Measurements from ENCODE around the gene PEX14.
A peak's percentile ranks its signal among the peaks of the same experiment; 100 is the strongest.
"Not testable (repeated sequence)": the region's sequence is repeated elsewhere in the genome, so short reads cannot be mapped to it uniquely, and the experiment has no call there.

Gene PEX14

DNA sequence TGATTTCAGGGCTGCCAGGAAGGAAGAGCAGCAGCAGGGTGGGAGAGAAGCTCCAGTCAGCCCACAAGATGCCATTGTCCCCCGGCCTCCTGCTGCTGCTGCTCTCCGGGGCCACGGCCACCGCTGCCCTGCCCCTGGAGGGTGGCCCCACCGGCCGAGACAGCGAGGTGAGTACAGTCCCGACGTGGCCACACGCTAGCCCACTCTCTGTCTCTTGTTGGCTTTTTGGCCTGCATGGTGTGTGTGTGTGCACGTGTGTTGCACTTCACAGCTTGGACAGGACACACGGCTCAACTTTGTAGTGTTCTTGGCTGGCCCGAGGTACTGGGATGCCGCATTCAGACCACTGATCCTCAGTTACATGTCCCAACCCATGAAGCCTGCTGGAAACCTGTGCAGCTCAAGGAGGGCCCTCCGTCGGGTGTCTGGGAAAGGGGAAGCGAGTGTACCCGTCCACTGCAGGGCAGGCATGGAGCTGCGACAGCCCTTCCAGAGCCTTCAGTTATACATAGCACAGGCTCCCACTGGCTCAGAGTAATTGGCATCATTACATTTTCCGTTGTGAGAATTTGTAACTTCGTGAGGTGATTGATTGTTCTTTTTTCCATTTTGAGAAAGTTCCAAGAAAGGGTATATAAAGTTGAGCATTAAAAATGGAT lies 24.5 kb upstream of the PEX14 start:
- DNase-seq (ENCODE audit: low spot score), result no peak

DNA sequence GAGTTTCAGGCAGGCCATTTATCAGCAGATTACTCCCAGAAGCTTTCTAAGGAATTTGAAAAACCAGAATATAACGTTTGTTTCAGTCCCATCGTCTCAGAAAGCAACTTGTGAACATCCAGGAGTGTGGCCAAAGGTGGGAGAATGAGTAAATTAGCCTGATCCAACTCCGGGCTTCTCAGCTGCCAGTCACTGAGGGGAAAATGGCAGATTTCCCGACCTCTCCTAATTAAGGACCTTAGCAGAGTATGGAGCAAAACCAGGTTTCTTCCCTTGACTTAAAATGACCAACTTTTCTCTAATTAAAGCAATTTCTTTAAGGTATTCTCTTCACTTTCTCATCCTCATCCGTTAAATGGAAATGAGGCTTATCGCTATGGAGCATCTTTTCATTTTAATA lies 23.9 kb upstream of the PEX14 start:
- DNase-seq (ENCODE audit: low spot score), result no peak

DNA sequence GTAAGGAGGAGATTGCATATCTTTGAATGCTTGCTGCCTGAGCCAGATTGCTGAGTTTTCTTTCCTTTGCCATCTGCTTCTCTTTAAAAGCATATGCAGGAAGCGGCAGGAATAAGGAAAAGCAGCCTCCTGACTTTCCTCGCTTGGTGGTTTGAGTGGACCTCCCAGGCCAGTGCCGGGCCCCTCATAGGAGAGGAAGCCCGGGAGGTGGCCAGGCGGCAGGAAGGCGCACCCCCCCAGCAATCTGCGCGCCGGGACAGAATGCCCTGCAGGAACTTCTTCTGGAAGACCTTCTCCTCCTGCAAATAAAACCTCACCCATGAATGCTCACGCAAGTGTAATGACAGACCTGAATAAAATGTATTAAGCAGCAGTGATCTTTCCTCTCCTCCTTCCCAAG lies 23.5 kb upstream of the PEX14 start:
- no peak for DNase-seq (ENCODE audit: low spot score)

DNA sequence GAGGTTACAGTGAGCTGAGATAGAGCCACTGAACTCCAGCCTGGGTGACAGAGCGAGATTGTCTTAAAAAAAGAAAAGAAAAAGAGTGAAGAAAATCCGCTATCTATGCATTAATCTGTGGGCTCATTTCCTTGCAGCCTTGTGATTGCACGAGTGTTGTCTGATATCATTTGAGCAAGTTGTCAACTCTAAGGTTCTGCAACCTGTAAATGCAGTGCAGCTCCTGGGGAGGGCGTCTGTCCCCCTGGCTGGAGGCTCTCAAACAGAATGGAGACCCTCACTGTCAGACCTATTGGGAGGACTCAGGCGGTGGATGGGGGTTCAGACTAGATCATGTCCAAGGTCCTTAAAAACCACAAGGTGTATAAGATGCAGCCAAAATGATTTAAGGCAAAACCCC lies 18.7 kb upstream of the PEX14 start:
- DNase-seq (ENCODE audit: low spot score), result no peak

DNA sequence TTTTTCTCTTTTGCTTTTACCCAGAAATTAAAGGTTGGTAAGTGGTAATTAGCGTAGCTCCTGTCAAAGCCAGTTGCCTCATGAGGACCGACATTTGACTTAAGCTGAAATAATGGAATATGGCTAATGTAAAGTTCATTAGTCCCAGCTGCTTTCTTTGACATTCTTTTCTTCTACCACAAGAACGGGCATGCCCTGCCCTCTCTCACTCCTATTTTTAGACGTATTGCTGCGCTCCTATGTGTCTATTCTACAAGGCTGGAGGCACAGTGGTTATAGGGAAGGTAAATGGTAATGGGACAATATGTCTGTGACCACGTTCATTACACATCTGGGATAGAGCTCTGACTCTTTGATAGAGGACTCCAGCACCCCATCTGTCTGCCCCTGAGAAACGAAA lies 18.1 kb upstream of the PEX14 start:
- DNase-seq (ENCODE audit: low spot score), result no peak

DNA sequence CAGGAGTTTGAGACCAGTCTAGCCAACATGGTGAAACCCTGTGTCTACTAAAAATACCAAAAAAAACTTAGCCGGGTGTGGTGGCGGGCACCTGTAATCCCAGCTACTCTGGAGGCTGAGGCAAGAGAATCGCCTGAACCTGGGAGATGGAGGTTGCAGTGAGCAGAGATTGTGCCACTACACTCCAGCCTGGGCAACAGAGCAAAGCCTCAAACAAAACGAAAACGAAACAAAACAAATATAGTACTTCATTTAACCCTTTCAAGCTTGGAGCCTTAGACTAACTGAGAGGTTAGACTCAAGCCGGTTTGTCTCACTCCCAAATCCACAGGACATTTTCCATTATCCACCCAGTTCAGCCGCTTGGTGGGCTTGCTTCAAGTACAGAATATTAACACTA lies 17.3 kb upstream of the PEX14 start:
- DNase-seq (ENCODE audit: low spot score), result not testable (repeated sequence)

DNA sequence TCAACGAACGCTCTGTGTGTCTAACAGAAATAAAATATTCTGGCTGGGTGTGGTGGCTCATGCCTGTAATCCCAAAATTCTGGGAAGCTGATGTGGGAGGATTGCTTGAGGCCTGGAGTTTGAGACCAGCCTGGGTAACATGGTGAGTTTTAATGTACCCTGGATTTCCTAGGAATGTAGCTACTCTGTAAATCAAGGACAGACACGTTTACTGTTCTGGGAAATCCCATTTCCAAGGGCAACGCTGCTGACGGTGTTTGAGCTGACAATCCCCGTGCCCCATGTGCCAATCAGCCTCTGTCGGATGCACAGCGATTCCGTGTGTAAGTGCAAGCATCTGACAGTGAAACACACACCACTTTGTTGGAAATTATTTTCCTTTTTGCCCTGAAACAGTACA lies 16.9 kb upstream of the PEX14 start:
- DNase-seq (ENCODE audit: low spot score), result no peak

DNA sequence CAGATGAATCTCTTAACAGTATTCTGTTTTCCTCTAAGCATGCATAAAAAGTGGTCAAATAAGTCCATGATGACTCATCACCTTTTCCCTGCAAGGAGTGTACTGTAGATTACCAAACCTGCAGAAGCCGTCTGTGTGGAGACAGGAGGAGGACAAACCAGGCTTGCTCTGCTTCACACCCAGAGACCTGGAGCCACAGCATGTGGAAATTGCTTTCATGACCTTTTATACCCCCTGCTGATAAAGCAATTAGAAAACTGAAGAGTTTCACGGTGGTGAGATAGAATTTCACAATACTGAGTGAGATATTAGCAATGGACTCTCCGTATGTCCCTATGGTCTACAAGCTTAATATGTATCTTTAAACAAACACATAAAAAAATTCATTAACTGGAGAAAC lies 15.6 kb upstream of the PEX14 start:
- no peak for DNase-seq (ENCODE audit: low spot score)

DNA sequence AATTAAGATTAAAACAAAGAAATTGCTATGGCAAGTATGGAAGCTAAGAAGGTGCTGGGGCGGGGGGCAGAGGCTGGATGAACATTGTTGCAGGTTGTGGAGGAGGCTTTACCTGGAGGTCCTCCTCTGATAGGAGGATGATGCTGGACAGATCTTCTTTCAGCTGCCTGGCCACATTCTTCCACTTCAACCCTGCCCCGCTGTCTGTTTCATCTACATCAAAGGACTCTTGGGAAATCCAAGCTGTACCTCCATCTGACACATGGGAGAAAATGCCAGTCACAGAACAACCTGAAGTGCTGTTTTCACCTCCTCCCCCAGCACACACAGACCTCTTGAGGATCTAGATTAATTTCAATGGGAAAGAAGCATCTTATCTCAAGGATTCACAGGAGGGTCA lies 7.7 kb upstream of the PEX14 start:
- DNase-seq (ENCODE audit: low spot score), result no peak

DNA sequence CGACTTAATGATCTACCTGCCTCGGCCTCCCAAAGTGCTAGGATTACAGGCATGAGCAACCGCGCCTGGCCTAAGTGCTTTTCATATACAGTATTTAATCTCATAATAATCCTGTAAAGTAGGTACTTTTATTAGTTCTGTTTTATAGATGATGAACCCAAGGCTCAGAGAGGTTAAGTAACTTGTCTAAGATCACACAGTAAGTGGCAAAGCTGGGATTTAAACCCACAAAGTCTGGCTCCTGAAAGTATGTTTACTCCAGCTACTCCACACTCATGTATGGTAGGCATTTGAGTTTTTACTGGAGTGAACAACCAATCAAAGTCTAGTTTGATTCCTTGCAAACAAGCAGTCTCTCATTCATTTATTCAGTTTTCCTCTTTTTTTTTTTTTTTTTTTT lies 4.7 kb upstream of the PEX14 start:
- DNase-seq (ENCODE audit: low spot score), result no peak

DNA sequence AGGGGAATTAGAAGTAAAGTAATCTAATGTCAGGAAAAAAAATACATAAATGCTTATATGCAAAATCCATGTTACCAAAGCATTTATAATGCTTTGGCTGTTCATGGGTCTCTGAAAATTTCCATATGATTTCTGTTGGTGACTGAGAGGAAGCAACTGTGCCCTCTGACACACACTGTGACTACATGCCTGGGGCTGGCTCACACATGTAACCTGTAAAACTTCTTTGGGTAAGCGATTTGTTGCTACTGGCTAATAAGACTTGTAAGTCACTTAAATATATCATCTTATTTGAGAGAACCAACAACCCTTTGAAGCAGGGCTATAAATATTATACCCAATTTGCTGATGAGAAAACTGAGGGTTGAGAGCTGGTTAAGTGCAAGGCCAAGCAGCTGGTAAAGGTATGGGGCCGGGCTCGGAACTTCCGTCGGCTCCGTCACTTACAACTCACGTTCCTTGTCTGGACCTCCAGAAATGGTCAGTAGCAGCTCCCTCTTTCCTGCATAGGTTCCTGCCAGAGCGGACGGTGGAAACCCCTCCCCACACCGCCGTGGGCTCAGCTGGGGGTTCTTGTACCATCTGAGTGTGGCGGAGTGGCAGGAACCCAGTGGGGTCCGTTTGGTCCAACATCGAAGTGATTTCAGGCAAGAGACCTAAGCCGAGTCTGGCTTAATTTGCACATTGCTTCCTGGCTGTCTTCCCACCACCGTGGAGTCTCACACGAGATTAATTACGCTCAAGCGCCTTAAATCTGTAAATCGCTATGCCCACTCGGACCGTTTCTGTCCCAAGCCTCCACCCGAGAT lies 3.1 kb upstream of the PEX14 start:
- DNase-seq (ENCODE audit: low spot score), result no peak

DNA sequence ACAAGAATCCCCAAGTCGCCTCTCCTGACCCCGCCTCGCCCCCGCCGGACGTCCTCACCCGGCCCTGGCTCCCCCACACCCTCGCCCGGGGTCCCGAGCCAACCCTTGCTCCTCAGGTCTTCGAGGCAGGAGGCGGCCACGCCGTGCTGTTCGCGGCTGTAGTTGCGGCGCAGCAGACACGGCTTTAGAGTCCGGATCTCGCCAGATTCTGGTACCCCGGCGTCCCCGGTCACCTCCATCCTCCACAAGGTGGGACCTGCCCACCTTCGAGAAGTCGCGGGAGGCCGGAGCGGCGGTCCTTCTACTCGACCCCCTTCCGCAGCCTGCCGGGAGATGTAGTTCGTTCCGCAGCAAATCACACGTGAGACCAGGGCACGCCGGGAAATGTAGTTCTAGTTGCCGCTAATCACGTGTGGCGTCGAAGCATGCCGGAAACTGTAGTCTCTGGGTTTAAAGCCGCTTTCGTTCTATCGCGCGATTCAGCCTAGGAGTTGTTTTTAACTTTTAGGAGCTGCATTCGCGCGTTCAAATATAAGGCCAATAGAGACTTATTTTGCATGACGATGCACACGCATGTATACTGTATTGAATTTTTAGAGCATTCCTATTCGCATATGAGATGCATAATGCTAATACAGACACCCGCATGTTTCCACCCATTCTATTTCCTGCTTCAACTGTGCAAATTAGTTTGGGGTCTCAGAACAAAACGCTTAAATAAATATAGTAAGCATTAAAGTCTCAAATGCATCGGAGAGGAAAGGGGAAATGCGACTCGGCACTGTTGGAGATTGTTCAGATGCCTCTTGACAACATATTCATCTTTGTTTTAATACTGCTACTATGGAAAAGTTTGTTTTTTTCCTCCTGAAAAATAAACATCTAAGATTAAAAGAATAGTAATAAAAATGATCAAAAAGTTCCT lies 2.3 kb upstream of the PEX14 start, which contains the start of gene DFFA:
TSS of gene DFFA (minus strand) at position 310 of the 925 bp plus-strand sequence. CDS start at position 239, 71 bp downstream.
- peak; percentile 92 for DNase-seq (ENCODE audit: low spot score)

DNA sequence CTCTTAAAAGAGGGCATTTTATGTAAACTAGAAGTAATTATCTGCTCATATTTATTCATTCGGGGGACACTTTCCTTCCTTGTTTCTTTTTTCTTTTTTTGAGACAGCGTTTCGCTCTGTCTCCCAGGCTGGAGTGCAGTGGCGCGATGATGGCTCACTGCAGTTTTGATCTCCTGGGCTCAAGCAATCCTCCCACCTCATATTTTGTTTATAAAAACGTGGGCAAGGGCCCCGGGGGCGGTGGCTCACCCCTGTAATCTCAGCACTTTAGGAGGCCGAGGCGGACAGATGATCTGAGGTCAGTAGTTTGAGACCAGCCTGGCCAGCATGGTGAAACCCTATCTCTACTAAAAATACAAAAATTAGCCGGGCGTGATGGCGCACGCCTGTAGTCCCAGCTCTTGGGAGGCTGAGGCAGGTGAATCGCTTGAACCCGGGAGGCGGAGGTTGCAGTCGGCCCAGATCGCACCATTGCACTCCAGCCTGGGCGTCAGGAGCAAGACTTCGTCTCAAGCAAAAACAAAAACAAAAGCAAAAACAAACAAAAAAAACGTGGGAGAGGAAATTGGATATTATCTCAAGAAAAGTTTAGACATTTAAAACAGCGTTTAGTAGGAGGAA lies 1.5 kb upstream of the PEX14 start:
- DNase-seq (ENCODE audit: low spot score), result no peak

DNA sequence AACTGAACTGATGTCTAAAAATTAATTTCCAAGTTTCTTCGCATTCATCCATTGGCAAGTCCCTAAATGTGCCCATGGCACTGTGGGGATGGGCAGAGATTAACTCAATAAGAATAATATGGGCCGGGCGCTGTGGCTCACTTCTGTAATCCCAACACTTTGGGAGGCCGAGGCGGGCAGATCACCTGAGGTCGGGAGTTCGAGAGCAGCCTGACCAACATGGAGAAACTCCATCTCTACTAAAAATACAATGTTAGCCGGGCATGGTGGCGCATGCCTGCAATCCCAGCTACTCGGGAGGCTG lies 489 bp upstream of the PEX14 start:
- not testable (repeated sequence) for DNase-seq (ENCODE audit: low spot score)

DNA sequence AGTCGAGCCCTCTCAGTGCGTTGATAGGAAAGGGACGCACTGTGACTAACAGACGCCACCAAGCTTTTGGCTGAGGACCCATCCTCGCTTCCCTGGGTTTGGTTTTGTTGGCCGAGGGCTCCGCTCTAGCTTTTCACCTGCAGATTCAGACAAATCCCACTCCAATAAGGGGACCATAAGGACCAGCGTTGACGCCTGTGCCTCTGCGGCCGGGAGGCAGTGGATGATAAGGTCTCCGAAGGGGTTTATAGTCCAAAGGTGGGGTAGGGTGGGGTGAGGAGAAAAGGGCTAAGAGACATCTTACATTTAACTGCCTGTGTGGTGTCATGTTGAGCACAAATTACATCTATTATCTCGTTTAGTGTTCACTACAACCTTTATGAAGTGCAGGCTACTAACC lies 760 bp downstream of the PEX14 start:
- DNase-seq (ENCODE audit: low spot score), result no peak

DNA sequence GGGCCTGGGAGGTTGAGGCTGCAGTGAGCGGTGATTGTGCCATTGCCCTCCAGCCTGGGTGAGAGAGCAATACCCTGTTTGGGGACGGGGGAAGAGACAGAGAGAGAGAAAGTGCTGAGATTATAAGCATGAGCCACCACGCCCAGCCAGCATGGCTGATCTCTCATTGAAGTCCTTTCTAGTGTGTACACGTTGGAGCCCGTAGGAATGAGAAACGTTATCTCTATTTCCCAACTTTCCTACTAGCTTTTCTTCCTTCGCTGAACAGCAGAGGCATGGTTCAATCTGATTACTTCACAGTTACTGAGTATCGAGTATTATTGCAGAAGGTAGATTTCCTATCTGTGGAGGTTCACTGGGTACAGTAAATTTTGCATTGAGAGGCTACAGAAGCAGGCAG lies 4.5 kb downstream of the PEX14 start:
- DNase-seq (ENCODE audit: low spot score), result no peak

DNA sequence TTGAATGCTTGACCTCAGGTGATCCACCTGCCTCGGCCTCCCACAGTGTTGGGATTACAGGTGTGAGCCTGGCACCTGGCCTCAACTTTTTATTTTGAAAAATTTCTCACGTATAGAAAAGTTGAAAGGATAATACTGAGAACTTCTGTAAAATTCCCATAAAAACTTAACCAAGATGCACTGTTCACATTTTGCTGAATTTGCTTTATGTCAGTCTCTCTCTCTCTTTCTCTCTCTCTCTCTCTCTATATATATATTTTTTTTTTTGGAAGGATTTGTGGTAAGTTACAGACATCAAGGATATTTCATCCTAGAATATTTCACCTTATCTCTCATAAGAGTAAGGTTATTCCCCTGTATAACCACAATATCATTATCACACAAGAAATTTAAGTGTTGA lies 5.9 kb downstream of the PEX14 start:
- no peak for DNase-seq (ENCODE audit: low spot score)

DNA sequence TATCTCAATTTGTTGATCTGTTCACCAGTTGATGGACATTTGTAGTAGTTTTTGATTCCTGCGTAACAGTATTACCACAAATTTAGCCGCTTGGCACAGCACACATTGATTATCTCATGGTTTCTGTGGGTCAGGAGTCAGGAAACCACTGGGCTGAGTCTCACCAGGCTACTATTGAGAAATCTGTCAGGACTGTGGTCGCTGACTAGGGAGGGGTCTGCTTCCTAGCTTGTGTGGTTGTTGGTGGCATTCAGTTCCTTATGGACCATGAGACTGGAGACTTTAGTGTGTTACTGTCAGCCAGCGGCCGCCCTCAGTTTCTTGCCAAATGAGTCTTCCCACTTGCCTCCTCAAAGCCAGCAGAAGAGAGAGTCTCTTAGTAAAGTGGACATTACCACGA lies 9.8 kb downstream of the PEX14 start:
- no peak for DNase-seq (ENCODE audit: low spot score)

DNA sequence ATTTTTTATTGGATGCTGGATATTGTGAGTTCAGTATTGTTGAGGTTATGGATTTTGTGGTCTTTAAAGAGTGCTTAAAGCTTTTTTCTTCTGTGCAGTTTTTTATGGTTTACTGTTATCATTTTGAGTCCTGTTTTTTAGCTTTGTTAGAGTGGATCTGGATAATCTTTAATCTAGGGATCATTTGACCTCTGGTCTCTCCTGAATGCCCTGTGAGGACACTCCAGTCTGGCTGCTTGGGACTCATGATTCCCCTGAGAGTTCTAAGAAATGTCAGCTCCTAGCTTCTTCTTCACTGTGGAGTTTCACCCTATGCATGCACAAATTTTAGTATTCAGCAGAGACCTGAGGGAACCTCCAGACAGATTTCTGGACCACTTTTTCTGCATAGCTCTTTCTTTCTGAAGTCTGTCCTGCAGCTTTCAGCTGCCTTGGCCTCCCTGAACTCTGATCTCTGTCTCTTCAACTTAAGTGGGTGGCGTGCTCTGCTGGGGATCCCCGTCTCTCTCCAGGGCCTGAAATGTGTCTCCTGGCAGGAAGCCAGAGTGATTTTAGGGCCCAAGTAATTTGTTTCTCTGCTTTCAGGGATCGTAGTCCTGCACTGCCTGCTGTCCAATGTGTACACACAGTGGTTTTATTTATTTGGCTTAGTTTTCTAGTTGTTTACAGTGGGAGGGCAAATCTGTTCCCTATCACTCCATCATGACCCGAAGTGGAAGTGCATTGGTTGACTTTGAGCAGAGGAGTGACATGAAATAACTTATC lies 14.7 kb downstream of the PEX14 start:
- DNase-seq (ENCODE audit: low spot score), result no peak

DNA sequence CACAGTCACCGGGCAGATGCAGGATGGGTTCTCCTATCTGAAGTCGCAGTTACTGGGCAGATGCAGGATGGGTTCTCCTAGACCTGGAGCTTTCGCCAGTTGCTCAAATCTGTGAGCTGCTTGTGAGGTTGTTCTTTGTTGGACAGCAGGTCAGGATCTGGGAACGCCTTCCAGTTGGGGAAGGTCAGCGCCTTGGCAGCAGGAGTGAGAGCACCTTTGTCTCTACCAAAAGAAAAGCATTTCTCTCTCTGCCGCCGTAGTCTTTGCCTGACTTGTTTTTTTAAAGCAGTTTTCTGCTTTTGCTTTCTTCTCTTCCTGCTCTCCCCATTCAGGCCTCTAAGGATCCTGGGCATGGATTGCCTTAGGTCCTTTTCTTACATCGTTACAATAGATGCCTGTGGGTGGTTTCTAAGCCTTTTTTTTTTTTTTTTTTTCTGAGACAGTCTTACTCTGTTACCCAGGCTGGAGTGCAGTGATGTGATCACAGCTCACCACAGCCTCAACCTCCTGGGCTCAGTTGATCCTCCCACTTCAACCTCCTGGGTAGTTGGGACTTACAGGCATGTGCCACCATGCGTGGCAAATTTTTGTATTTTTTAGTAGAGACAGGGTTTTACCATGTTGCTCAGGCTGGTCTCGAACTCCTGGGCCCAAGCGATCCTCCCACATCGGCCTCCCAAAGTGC lies 15.7 kb downstream of the PEX14 start:
- DNase-seq (ENCODE audit: low spot score), result no peak

DNA sequence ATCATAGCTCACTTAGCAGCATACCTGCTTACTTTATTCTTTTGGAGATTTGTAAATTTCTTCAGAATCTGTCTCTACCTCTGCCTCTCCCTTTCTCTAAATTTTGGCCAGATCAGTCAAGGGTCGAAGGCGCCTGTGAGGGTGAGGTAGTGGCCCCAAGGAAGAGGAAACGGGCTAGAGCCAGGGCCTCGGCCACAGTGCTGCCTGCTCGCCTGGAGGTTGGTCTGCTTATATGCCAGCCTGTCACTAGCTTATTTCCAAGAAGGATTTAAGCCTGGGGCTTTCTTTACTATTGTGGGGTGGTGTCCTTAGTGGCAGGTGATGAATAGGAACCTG lies 19.6 kb downstream of the PEX14 start:
- no peak for DNase-seq (ENCODE audit: low spot score)

All from CD4-positive, alpha-beta T cell treated with Interleukin-2 at 100 ng/mL for 4 hours (primary cell).